Activated gamma-delta T cell treated with anti-CD3 and anti-CD28 coated beads, Interleukin-2, amount 50 U/mL, for 16 hours (primary cell): Measurements from ENCODE around the gene SPATA6L.

Experiments used
- DNase-seq: peaks from one replicate; pipeline ENCODE4 v3.0.0-alpha.2; 2020; ENCODE audit warnings: low read depth

The SPATA6L gene

GRCh38 chr9:4666042-4666699 is at the start of gene SPATA6L:
SPATA6L (minus strand) TSS chr9:4666480; CDS start chr9:4666250, 230 bp downstream.
- peak; percentile 9 for DNase-seq

GRCh38 chr9:4714266-4715016 is 48.2 kb upstream of the SPATA6L start:
- DNase-seq: no peak

- no peak for DNase-seq
Measured at GRCh38 chr9:4713849-4714248, 47.6 kb upstream of the SPATA6L start.

- no peak for DNase-seq
Measured at GRCh38 chr9:4709380-4709779, 43.1 kb upstream of the SPATA6L start.

GRCh38 chr9:4706971-4707622 is 40.8 kb upstream of the SPATA6L start:
- DNase-seq: no peak

GRCh38 chr9:4706021-4706420 is 39.7 kb upstream of the SPATA6L start:
- DNase-seq: no peak

GRCh38 chr9:4704129-4704528 is 37.8 kb upstream of the SPATA6L start:
- DNase-seq: no peak

- no peak for DNase-seq
Measured at GRCh38 chr9:4701526-4701925, 35.2 kb upstream of the SPATA6L start.

GRCh38 chr9:4700932-4701331 is 34.7 kb upstream of the SPATA6L start:
- no peak for DNase-seq

- DNase-seq: no peak
Measured at GRCh38 chr9:4700091-4700490, 33.8 kb upstream of the SPATA6L start.

GRCh38 chr9:4691795-4692194 is 25.5 kb upstream of the SPATA6L start:
- no peak for DNase-seq

GRCh38 chr9:4690144-4690543 is 23.9 kb upstream of the SPATA6L start:
- no peak for DNase-seq

- DNase-seq: no peak
Measured at GRCh38 chr9:4689687-4690104, 23.4 kb upstream of the SPATA6L start.

GRCh38 chr9:4689021-4689420 is 22.7 kb upstream of the SPATA6L start:
- no peak for DNase-seq

- no peak for DNase-seq
Measured at GRCh38 chr9:4686584-4686983, 20.3 kb upstream of the SPATA6L start.

- no peak for DNase-seq
Measured at GRCh38 chr9:4686112-4686511, 19.8 kb upstream of the SPATA6L start.

GRCh38 chr9:4684820-4685219 is 18.5 kb upstream of the SPATA6L start:
- DNase-seq: no peak

GRCh38 chr9:4680750-4681149 is 14.5 kb upstream of the SPATA6L start:
- DNase-seq: no peak

GRCh38 chr9:4680173-4680525 is 13.9 kb upstream of the SPATA6L start:
- no peak for DNase-seq

GRCh38 chr9:4679268-4680172 is 13.2 kb upstream of the SPATA6L start, which contains the start of gene CDC37L1:
CDC37L1 (plus strand) TSS chr9:4679569; CDS start chr9:4679768, 199 bp downstream.
- DNase-seq: peak; percentile 99

- DNase-seq: peak; percentile 25
Measured at GRCh38 chr9:4678679-4679267, 12.5 kb upstream of the SPATA6L start.

- DNase-seq: no peak
Measured at GRCh38 chr9:4677392-4677791, 11.1 kb upstream of the SPATA6L start.
